Heart left ventricle (tissue), 16 donors: ENCODE results near the gene MAST4. TPM values are rescaled to one million over a fixed set of nuclear protein-coding genes. Genes with fewer than 3 reads are reported as not detected.
A peak's percentile ranks its signal among the peaks of the same experiment; 100 is the strongest.

ENCODE experiments used
- ATAC-seq, 4 donors: fragments of 200-7000 bp; cut with Tn5 transposase; one replicate each; pipeline ENCODE4 v1.9.1; 2020 to 2022; ENCODE audit warnings: moderate library complexity in 4 of 4, mild to moderate bottlenecking in 3 of 4, moderate number of reproducible peaks in 1 of 4
- DNase-seq, 5 donors: peaks; one replicate each; pipeline ENCODE4 v3.0.0-alpha.2; 2020
- H3K27ac ChIP-seq, 12 donors: fragments of 200-600 bp; sonication (generic) in 4 of 12; one replicate each; pipeline versions ENCODE4 v1.5.0 to v1.8.0; 2016 to 2022; ENCODE audit warnings: mild to moderate bottlenecking in 2 of 12
- H3K27me3 ChIP-seq, 9 donors: fragments of 200-600 bp; sonication (generic) in 2 of 9; one replicate each; pipeline versions ENCODE4 v1.5.1 to v1.8.0; 2016 to 2022; ENCODE audit warnings: mild to moderate bottlenecking in 3 of 9
- H3K36me3 ChIP-seq, 9 donors: fragments of 200-600 bp; sonication (generic) in 2 of 9; one replicate each; pipeline versions ENCODE4 v1.5.0 to v1.8.0; 2018 to 2022; ENCODE audit warnings: mild to moderate bottlenecking in 2 of 9
- H3K4me1 ChIP-seq, 12 donors: fragments of 200-600 bp; sonication (generic) in 4 of 12; one replicate each; pipeline versions ENCODE4 v1.5.0 to v1.8.0; 2016 to 2022; ENCODE audit warnings: mild to moderate bottlenecking in 3 of 12
- H3K4me3 ChIP-seq, 12 donors: fragments of 200-600 bp; sonication (generic) in 4 of 12; one replicate each; pipeline versions ENCODE4 v1.5.0 to v1.8.0; 2017 to 2022; ENCODE audit warnings: mild to moderate bottlenecking in 9 of 12, moderate library complexity in 4 of 12
- H3K9me3 ChIP-seq, 12 donors: fragments of 200-600 bp; sonication (generic) in 4 of 12; one replicate each; pipeline versions ENCODE4 v1.5.0 to v1.8.0; 2016 to 2022; ENCODE audit warnings: mild to moderate bottlenecking in 1 of 12
- CTCF ChIP-seq, 12 donors: fragments of 200-600 bp; sonication (generic) in 4 of 12; IDR thresholded peaks; one replicate each; pipeline versions ENCODE4 v1.5.0 to v1.8.0; 2018 to 2022; ENCODE audit warnings: antibody characterized with exemption in 12 of 12, mild to moderate bottlenecking in 5 of 12
- POLR2A ChIP-seq, 2 donors: fragments of 450-650 bp; IDR thresholded peaks; one replicate each; pipeline ENCODE4 v1.6.1; 2017; ENCODE audit warnings: antibody characterized with exemption in 2 of 2, mild to moderate bottlenecking in 2 of 2, moderate library complexity in 2 of 2
- WGBS, 4 donors: extraction: QIAGEN DNeasy Blood & Tissue Kit in 2 of 4; methylation state at CpG; one replicate each; pipeline versions ENCODE4 v1.1.5 to v1.1.7; 2013 to 2018; 5-methylcytosine and 5-hydroxymethylcytosine counted together
- intact Hi-C, 10 donors: fragments of 100-400 bp; cut with DNase I; formaldehyde crosslinking; loops; one replicate each; pipeline versions ENCODE4 v1.11.1 to v1.14.2; 2022
- polyA plus RNA-seq, 2 donors: library from polyadenylated mRNA; stranded (reverse); fragments of 200-250 nt; gene quantifications; one replicate each; pipeline ENCODE4 v1.2.3, GENCODE V29; 2013
- total RNA-seq, 9 donors: library from RNA; depleted of rRNA in 2 of 9; stranded (reverse); fragments of >200 nt in 2 of 9; fragmentation: NEBNext Ultra II Directional in 3 of 9; extraction: Animal tissue kit (Norgen Biotek cat#: 25700) in 3 of 9; gene quantifications; one replicate each; pipeline versions ENCODE4 v1.1.0 to v1.2.4, GENCODE V29; 2016 to 2023
- donor health status: ischemic (EF 13 %, LVEDD 7.1; RV severe dilation, severe dysfunction).
- donor health status: healthy with polysubstance abuse.
- donor health status: DM: no; HTN: yes; CAD: no.
- donor health status: DM: no; HTN: no; CAD: no.
- donor health status: ischemic (EF 25% LVEDD 6.9; RV normal size, moderate dysfunction).
- donor health status: ischemic (EF 25% LVEDD 5.7; RV mildly dilated, moderate dysfunction).
- donor health status: healthy.
- donor health status: DM: yes; HTN: yes; CAD: no.
- donor health status: ischemic (EF 35%, LVEDD 5.7; RV mildly dilated, moderate dysfunction).
- donor health status: nonischemic (EF 11% LVEDD 7.7; RV severe dilation, severe dysfunction).
- donor health status: DM: yes; HTN: yes; CAD: no.
- donor health status: PGD.
- donor health status: ischemic (EF 29% LVEDD 5.4; RV normal size, mild dysfunction).
- donor health status: nonischemic (EF 23%, LVEDD 6.1; RV moderate dilation, normal function).

MAST4 gene
- total and polyA plus RNA-seq, 11 donors, result 26.8 to 96.2 (median 68.1) TPM

GRCh38 chr5:67033880-67034651, 437.9 kb downstream of the MAST4 start:
- 46 to 56% (median 49%) methylated on average over 8 of the region's 8 CpGs for WGBS, 4 donors
- no peaks in the 10 kb centered on the region for H3K27me3 ChIP-seq
- intact Hi-C loops, result no loop called here
- TF ChIP-seq CTCF (IDR thresholded peaks at IDR 0.05) (no peak), POLR2A (IDR thresholded peaks at IDR 0.05) (no peak)
- H3K4me3 ChIP-seq, result no peak overlapping the region
- no peaks in the 10 kb centered on the region for H3K9me3 ChIP-seq
- H3K4me1 ChIP-seq, result peaks cover 22 to 96% (median 77%) of the 10 kb centered on the region in 12 donors
- DNase-seq (no peak), ATAC-seq (peak; percentile 11 to 63 (median 28))
- peak overlapping the region in 7 of 12 donors; percentile 35 to 67 (median 44) for H3K27ac ChIP-seq
- no peaks in the 10 kb centered on the region for H3K36me3 ChIP-seq

GRCh38 chr5:67035098-67035740, 439.0 kb downstream of the MAST4 start:
- peaks cover 22 to 99% (median 77%) of the 10 kb centered on the region in 12 donors for H3K4me1 ChIP-seq
- ATAC-seq (no peak), DNase-seq (no peak)
- H3K27ac ChIP-seq, result peak overlapping the region in 4 of 12 donors; percentile 3 to 46 (median 22)
- no peaks in the 10 kb centered on the region for H3K27me3 ChIP-seq
- H3K9me3 ChIP-seq, result no peaks in the 10 kb centered on the region
- H3K4me3 ChIP-seq, result no peak overlapping the region
- intact Hi-C loops, result no loop called here
- 81 to 100% (median 94%) methylated on average over 4 of the region's 4 CpGs for WGBS, 4 donors
- H3K36me3 ChIP-seq, result no peaks in the 10 kb centered on the region
- no peak for TF ChIP-seq POLR2A (IDR thresholded peaks at IDR 0.05)
- TF ChIP-seq CTCF (IDR thresholded peaks at IDR 0.05), result no peak

- no peaks in the 10 kb centered on the region for H3K36me3 ChIP-seq
- WGBS, 4 donors, result 66 to 82% (median 76%) methylated on average over 1 of the region's 1 CpG
- ATAC-seq, result peak in 2 of 4 donors; percentile 39 to 40
- no peak for TF ChIP-seq CTCF (IDR thresholded peaks at IDR 0.05)
- no peak for TF ChIP-seq POLR2A (IDR thresholded peaks at IDR 0.05)
- no peaks in the 10 kb centered on the region for H3K27me3 ChIP-seq
- no peak for DNase-seq
- H3K9me3 ChIP-seq, result no peaks in the 10 kb centered on the region
- intact Hi-C loops, result no loop called here
- H3K4me3 ChIP-seq, result no peak overlapping the region
- H3K27ac ChIP-seq, result peak overlapping the region in 10 of 12 donors; percentile 7 to 68 (median 50)
- peaks cover 11 to 90% (median 60%) of the 10 kb centered on the region in 12 donors for H3K4me1 ChIP-seq
Observed at GRCh38 chr5:67037171-67037570, 441.0 kb downstream of the MAST4 start.
